Neural crest cell (in vitro differentiated cells): ENCODE measurements around the gene SLC22A16. TPM values are rescaled to one million over a fixed set of nuclear protein-coding genes. Genes with fewer than 3 reads are reported as not detected.

Source experiments
- DNase-seq: peaks from one replicate; pipeline ENCODE4 v3.0.0; 2021; ENCODE audit warnings: low read depth, mixed read lengths, low spot score
- H3K27ac Mint-ChIP-seq: one replicate; pipeline ENCODE4 v1.8.0; 2021; ENCODE audit warnings: mild to moderate bottlenecking, mixed read lengths; ENCODE audit not compliant: unreplicated experiment
- H3K27me3 Mint-ChIP-seq: 2 replicates; pipeline ENCODE4 v1.8.0; 2021; ENCODE audit warnings: low read depth, mild to moderate bottlenecking, mixed read lengths
- H3K36me3 Mint-ChIP-seq: 2 replicates; pipeline ENCODE4 v1.8.0; 2021; ENCODE audit warnings: low read depth, mild to moderate bottlenecking, mixed read lengths
- H3K4me1 Mint-ChIP-seq: 2 replicates; pipeline ENCODE4 v1.8.0; 2021; ENCODE audit warnings: mixed read lengths
- H3K4me3 Mint-ChIP-seq: one replicate; pipeline ENCODE4 v1.8.0; 2021; ENCODE audit warnings: mild to moderate bottlenecking, mixed read lengths
- H3K9me3 Mint-ChIP-seq: 2 replicates; pipeline ENCODE4 v1.8.0; 2021; ENCODE audit warnings: mixed read lengths
- total RNA-seq: library from RNA; stranded (reverse); gene quantifications from 2 replicates; pipeline ENCODE4 v1.2.1, GENCODE V29; 2021
- TF ChIP-seq, protein P1 (sequence below): fragments of 200-600 bp; sonication (generic); conservative IDR thresholded peaks from 2 replicates; pipeline ENCODE4 v1.5.0; 2021; ENCODE audit warnings: antibody characterized with exemption, mild to moderate bottlenecking

SLC22A16 gene
- total RNA-seq, 1 donor from 2014 or later = not detected

- Mint-ChIP-seq H3K27me3 (no peaks in the 10 kb centered on the region), H3K9me3 (peaks cover 9% of the 10 kb centered on the region), H3K4me1 (peaks cover 11% of the 10 kb centered on the region), H3K27ac (no peak overlapping the region), H3K36me3 (peaks cover 2% of the 10 kb centered on the region), H3K4me3 (no peak overlapping the region)
- TF ChIP-seq, protein P1, sequence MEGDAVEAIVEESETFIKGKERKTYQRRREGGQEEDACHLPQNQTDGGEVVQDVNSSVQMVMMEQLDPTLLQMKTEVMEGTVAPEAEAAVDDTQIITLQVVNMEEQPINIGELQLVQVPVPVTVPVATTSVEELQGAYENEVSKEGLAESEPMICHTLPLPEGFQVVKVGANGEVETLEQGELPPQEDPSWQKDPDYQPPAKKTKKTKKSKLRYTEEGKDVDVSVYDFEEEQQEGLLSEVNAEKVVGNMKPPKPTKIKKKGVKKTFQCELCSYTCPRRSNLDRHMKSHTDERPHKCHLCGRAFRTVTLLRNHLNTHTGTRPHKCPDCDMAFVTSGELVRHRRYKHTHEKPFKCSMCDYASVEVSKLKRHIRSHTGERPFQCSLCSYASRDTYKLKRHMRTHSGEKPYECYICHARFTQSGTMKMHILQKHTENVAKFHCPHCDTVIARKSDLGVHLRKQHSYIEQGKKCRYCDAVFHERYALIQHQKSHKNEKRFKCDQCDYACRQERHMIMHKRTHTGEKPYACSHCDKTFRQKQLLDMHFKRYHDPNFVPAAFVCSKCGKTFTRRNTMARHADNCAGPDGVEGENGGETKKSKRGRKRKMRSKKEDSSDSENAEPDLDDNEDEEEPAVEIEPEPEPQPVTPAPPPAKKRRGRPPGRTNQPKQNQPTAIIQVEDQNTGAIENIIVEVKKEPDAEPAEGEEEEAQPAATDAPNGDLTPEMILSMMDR = no peak
- no peak for DNase-seq
Observed at GRCh38 chr6:110385458-110385863, 91.0 kb downstream of the SLC22A16 start.

GRCh38 chr6:110378552-110378951, 97.9 kb downstream of the SLC22A16 start:
- TF ChIP-seq, protein P1 = no peak
- no peaks in the 10 kb centered on the region for H3K27me3 Mint-ChIP-seq
- H3K4me1 Mint-ChIP-seq = peaks cover 5% of the 10 kb centered on the region
- peaks cover 2% of the 10 kb centered on the region for H3K36me3 Mint-ChIP-seq
- H3K4me3 Mint-ChIP-seq = no peak overlapping the region
- H3K9me3 Mint-ChIP-seq = peaks cover 9% of the 10 kb centered on the region
- peak; percentile 23 for DNase-seq
- H3K27ac Mint-ChIP-seq = no peak overlapping the region

Other genes starting within 250 kb of the SLC22A16 start
- 3.6 and 4.7 TPM in 2 replicates for gene METTL24, start 118.3 kb downstream of the SLC22A16 start, total RNA-seq
- gene DDO, start 61.0 kb downstream of the SLC22A16 start, total RNA-seq = not detected in 2 replicates